ENCODE results near the gene TMTC2. TPM values are rescaled to one million over a fixed set of nuclear protein-coding genes. Genes with fewer than 3 reads are reported as not detected.

TMTC2 gene
- total and polyA plus RNA-seq, 2 donors from 2014 or later: 6.0 to 32.9 TPM

- no peak for TF ChIP-seq CTCF (IDR thresholded peaks at IDR 0.05; ENCODE audit: borderline replicate concordance, extremely low read depth, insufficient read depth)
- Histone ChIP-seq H3K9me3 (ENCODE audit: control insufficient read depth in 2 of 3, insufficient read depth in 1 of 3, low read length in 3 of 3) (no peaks in the 10 kb centered on the region), H3K9ac (ENCODE audit: low read length in 3 of 3) (no peak overlapping the region), H3K4me3 (ENCODE audit: low read length in 3 of 3) (no peak overlapping the region), H3K27me3 (ENCODE audit: control insufficient read depth, insufficient read depth, low read length) (no peaks in the 10 kb centered on the region), H3K36me3 (ENCODE audit: control insufficient read depth in 2 of 3, insufficient read depth in 3 of 3, low read length in 3 of 3) (no peaks in the 10 kb centered on the region), H3K27ac (ENCODE audit: low read depth in 2 of 2, low read length in 2 of 2) (no peak overlapping the region), H3K4me1 (ENCODE audit: control insufficient read depth in 2 of 3, insufficient read depth in 2 of 3, low read depth in 1 of 3, low read length in 3 of 3) (no peaks in the 10 kb centered on the region)
- DNase-seq (peak in 1 of 5 donors; percentile 15), FAIRE-seq (no peak)
- intact Hi-C loops (cut with DNase I): no loop called here
Measured at GRCh38 chr12:82942991-82943401, 256.3 kb downstream of the TMTC2 start.

GRCh38 chr12:82948491-82948890 lies 261.8 kb downstream of the TMTC2 start:
- FAIRE-seq: no peak
- H3K4me3 ChIP-seq (ENCODE audit: low read length in 3 of 3): no peak overlapping the region
- intact Hi-C loops (cut with DNase I): no loop called here
- no peaks in the 10 kb centered on the region for H3K36me3 ChIP-seq (ENCODE audit: control insufficient read depth in 2 of 3, insufficient read depth in 3 of 3, low read length in 3 of 3)
- no peaks in the 10 kb centered on the region for H3K4me1 ChIP-seq (ENCODE audit: control insufficient read depth in 2 of 3, insufficient read depth in 2 of 3, low read depth in 1 of 3, low read length in 3 of 3)
- H3K9me3 ChIP-seq (ENCODE audit: control insufficient read depth in 2 of 3, insufficient read depth in 1 of 3, low read length in 3 of 3): no peaks in the 10 kb centered on the region
- peak in 2 of 5 donors; percentile 55 to 73 for DNase-seq
- H3K27ac ChIP-seq (ENCODE audit: low read depth in 2 of 2, low read length in 2 of 2): no peak overlapping the region
- H3K27me3 ChIP-seq (ENCODE audit: control insufficient read depth, insufficient read depth, low read length): no peaks in the 10 kb centered on the region
- no peak for TF ChIP-seq CTCF (IDR thresholded peaks at IDR 0.05; ENCODE audit: borderline replicate concordance, extremely low read depth, insufficient read depth)
- no peak overlapping the region for H3K9ac ChIP-seq (ENCODE audit: low read length in 3 of 3)

- Histone ChIP-seq H3K36me3 (ENCODE audit: control insufficient read depth in 2 of 3, insufficient read depth in 3 of 3, low read length in 3 of 3) (no peaks in the 10 kb centered on the region), H3K27me3 (ENCODE audit: control insufficient read depth, insufficient read depth, low read length) (no peaks in the 10 kb centered on the region), H3K4me3 (ENCODE audit: low read length in 3 of 3) (no peak overlapping the region), H3K9ac (ENCODE audit: low read length in 3 of 3) (no peak overlapping the region), H3K9me3 (ENCODE audit: control insufficient read depth in 2 of 3, insufficient read depth in 1 of 3, low read length in 3 of 3) (no peaks in the 10 kb centered on the region), H3K4me1 (ENCODE audit: control insufficient read depth in 2 of 3, insufficient read depth in 2 of 3, low read depth in 1 of 3, low read length in 3 of 3) (no peaks in the 10 kb centered on the region), H3K27ac (ENCODE audit: low read depth in 2 of 2, low read length in 2 of 2) (no peak overlapping the region)
- no peak for FAIRE-seq
- intact Hi-C loops (cut with DNase I): no loop called here
- no peak for DNase-seq
- no peak for TF ChIP-seq CTCF (IDR thresholded peaks at IDR 0.05; ENCODE audit: borderline replicate concordance, extremely low read depth, insufficient read depth)
Measured at GRCh38 chr12:82950356-82950755, 263.6 kb downstream of the TMTC2 start.

GRCh38 chr12:82952946-82953345 lies 266.2 kb downstream of the TMTC2 start:
- no peaks in the 10 kb centered on the region for H3K9me3 ChIP-seq (ENCODE audit: control insufficient read depth in 2 of 3, insufficient read depth in 1 of 3, low read length in 3 of 3)
- no peak overlapping the region for H3K27ac ChIP-seq (ENCODE audit: low read depth in 2 of 2, low read length in 2 of 2)
- H3K36me3 ChIP-seq (ENCODE audit: control insufficient read depth in 2 of 3, insufficient read depth in 3 of 3, low read length in 3 of 3): no peaks in the 10 kb centered on the region
- no peaks in the 10 kb centered on the region for H3K27me3 ChIP-seq (ENCODE audit: control insufficient read depth, insufficient read depth, low read length)
- no peak for FAIRE-seq
- no peak overlapping the region for H3K4me3 ChIP-seq (ENCODE audit: low read length in 3 of 3)
- intact Hi-C loops (cut with DNase I): no loop called here
- H3K4me1 ChIP-seq (ENCODE audit: control insufficient read depth in 2 of 3, insufficient read depth in 2 of 3, low read depth in 1 of 3, low read length in 3 of 3): no peaks in the 10 kb centered on the region
- DNase-seq: no peak
- TF ChIP-seq CTCF (IDR thresholded peaks at IDR 0.05; ENCODE audit: borderline replicate concordance, extremely low read depth, insufficient read depth): no peak
- H3K9ac ChIP-seq (ENCODE audit: low read length in 3 of 3): no peak overlapping the region
